ENCODE results near the gene CPEB3. TPM values are rescaled to one million over a fixed set of nuclear protein-coding genes. Genes with fewer than 3 reads are reported as not detected.

CPEB3 gene
- total RNA-seq, 1 donor from 2014 or later, result 8.8 TPM

DNA sequence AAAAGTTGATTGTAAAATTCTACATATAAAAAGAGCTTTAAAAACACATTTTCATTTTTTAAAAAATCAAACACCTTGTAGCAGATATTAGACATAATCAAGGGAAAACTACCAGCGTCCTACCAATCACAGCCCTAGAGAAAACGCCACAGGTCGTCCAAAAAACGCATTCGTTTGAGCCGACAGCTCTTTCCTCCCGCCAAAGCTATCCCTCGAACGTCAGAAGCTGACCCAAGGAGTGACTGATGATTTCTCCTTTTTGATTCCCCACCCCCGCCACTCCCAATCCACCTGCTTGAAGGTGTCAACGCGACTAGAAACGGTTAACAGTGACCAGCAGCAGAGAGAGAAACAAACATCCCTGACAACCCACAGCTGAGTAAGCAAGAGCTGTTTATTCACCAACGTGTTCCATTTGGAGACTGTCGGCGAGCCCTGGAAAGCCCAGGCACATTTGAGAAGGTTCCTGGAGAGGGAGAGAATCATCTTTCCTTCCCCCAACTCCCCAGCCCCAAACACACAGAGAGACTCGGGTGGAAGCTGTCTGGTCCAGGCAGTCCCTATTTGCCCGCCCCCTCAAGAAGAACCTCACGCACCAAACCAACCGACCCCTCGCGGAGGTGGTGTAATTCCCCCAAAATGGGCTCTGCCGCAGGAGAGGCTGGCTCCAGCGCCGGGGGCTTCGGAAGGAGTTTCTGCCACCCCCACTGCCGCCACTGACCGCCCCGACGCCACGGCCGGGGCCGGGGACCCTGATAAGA, 622 bp downstream of the CPEB3 start:
- Histone ChIP-seq H3K27me3 (no peaks in the 10 kb centered on the region), H3K4me3 (peak overlapping the region; percentile 95 to 98), H3K27ac (peak overlapping the region; percentile 94), H3K36me3 (no peaks in the 10 kb centered on the region), H3K9me3 (no peaks in the 10 kb centered on the region), H3K4me1 (peaks cover 26% of the 10 kb centered on the region)
- TF ChIP-seq, protein P1, sequence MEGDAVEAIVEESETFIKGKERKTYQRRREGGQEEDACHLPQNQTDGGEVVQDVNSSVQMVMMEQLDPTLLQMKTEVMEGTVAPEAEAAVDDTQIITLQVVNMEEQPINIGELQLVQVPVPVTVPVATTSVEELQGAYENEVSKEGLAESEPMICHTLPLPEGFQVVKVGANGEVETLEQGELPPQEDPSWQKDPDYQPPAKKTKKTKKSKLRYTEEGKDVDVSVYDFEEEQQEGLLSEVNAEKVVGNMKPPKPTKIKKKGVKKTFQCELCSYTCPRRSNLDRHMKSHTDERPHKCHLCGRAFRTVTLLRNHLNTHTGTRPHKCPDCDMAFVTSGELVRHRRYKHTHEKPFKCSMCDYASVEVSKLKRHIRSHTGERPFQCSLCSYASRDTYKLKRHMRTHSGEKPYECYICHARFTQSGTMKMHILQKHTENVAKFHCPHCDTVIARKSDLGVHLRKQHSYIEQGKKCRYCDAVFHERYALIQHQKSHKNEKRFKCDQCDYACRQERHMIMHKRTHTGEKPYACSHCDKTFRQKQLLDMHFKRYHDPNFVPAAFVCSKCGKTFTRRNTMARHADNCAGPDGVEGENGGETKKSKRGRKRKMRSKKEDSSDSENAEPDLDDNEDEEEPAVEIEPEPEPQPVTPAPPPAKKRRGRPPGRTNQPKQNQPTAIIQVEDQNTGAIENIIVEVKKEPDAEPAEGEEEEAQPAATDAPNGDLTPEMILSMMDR (IDR thresholded peaks at IDR 0.05), result no peak
- TF ChIP-seq POLR2A (IDR thresholded peaks at IDR 0.05) (no peak), POLR2AphosphoS5 (IDR thresholded peaks at IDR 0.05; ENCODE audit: insufficient read depth in 1 of 2, low read depth in 1 of 2) (no peak)
- DNase-seq (ENCODE audit: extremely low spot score in 2 of 2), result peak in 1 of 2 donors; percentile 91
- intact Hi-C loops (cut with DNase I), result no loop called here

DNA sequence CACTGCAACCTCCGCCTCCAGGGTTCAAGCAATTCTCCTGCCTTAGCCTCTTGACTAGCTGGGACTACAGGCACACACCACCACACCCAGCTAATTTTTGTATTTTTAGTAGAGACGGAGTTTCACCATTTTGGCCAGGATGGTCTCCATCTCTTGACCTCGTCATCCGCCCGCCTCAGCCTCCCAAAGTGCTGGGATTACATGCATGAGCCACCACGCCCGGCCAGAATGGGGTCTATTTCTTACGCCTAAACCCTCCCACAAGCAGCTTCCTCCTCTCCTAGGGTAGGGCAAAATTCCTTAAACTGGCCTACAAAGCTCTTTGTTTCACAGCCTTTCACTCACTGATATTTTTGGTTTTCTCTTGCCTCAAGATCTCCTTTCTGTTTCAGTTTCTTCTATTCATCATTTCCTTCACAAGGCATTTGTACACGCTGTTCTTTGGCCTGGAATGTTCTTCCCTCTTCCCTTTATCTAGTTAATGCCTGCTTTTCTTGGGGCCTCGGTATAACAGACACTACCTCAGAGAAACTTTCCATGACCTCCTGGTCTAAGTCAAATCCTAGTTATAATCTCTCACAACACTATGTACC, 6.7 kb downstream of the CPEB3 start:
- H3K4me3 ChIP-seq, result no peak overlapping the region
- H3K4me1 ChIP-seq, result no peaks in the 10 kb centered on the region
- no peak for DNase-seq (ENCODE audit: extremely low spot score in 2 of 2)
- no peak overlapping the region for H3K27ac ChIP-seq
- no peaks in the 10 kb centered on the region for H3K36me3 ChIP-seq
- H3K9me3 ChIP-seq, result no peaks in the 10 kb centered on the region
- intact Hi-C loops (cut with DNase I), result no loop called here
- TF ChIP-seq POLR2A (IDR thresholded peaks at IDR 0.05) (no peak), POLR2AphosphoS5 (IDR thresholded peaks at IDR 0.05; ENCODE audit: insufficient read depth in 1 of 2, low read depth in 1 of 2) (no peak)
- TF ChIP-seq, protein P1 (IDR thresholded peaks at IDR 0.05), result no peak
- no peaks in the 10 kb centered on the region for H3K27me3 ChIP-seq

- TF ChIP-seq POLR2A (IDR thresholded peaks at IDR 0.05) (no peak), POLR2AphosphoS5 (IDR thresholded peaks at IDR 0.05; ENCODE audit: insufficient read depth in 1 of 2, low read depth in 1 of 2) (no peak)
- TF ChIP-seq, protein P1 (IDR thresholded peaks at IDR 0.05), result no peak
- Histone ChIP-seq H3K36me3 (no peaks in the 10 kb centered on the region), H3K4me3 (no peak overlapping the region), H3K27me3 (no peaks in the 10 kb centered on the region), H3K27ac (no peak overlapping the region), H3K9me3 (no peaks in the 10 kb centered on the region), H3K4me1 (no peaks in the 10 kb centered on the region)
- intact Hi-C loops (cut with DNase I), result no loop called here
- no peak for DNase-seq (ENCODE audit: extremely low spot score in 2 of 2)
These were observed 11.7 kb downstream of the CPEB3 start for GRCh38 chr10:92278996-92279696.

- H3K27ac ChIP-seq, result no peak overlapping the region
- H3K4me3 ChIP-seq, result no peak overlapping the region
- H3K27me3 ChIP-seq, result no peaks in the 10 kb centered on the region
- no peaks in the 10 kb centered on the region for H3K9me3 ChIP-seq
- no peaks in the 10 kb centered on the region for H3K4me1 ChIP-seq
- TF ChIP-seq POLR2AphosphoS5 (IDR thresholded peaks at IDR 0.05; ENCODE audit: insufficient read depth in 1 of 2, low read depth in 1 of 2), result no peak
- TF ChIP-seq POLR2A (IDR thresholded peaks at IDR 0.05), result no peak
- TF ChIP-seq, protein P1 (IDR thresholded peaks at IDR 0.05), result no peak
- intact Hi-C loops (cut with DNase I), result no loop called here
- no peaks in the 10 kb centered on the region for H3K36me3 ChIP-seq
- no peak for DNase-seq (ENCODE audit: extremely low spot score in 2 of 2)
These were observed 16.8 kb downstream of the CPEB3 start for GRCh38 chr10:92274071-92274470.

All from vagina (tissue), 2 donors.